Kidney (tissue), 14 donors: ENCODE results near the gene DDX51. TPM values are rescaled to one million over a fixed set of nuclear protein-coding genes. Genes with fewer than 3 reads are reported as not detected.

ENCODE experiments used
- DNase-seq, 5 donors: peaks; one replicate each; pipeline ENCODE4 v3.0.0-alpha.2; 2013 to 2020
- FAIRE-seq: peaks from 2 replicates; lab custom pipeline; 2012; peaks lifted over from hg19 to GRCh38; lab: Jason Lieb, UNC
- H3K27ac ChIP-seq, 2 donors: one replicate each; pipeline ENCODE4 v1.7.0; 2013; ENCODE audit warnings: low read depth in 2 of 2, low read length in 2 of 2, inconsistent platforms in 1 of 2
- H3K27me3 ChIP-seq: one replicate; pipeline ENCODE4 v1.7.1; 2013; ENCODE audit warnings: low read length, inconsistent platforms; ENCODE audit not compliant: control insufficient read depth, insufficient read depth
- H3K36me3 ChIP-seq, 3 donors: one replicate each; pipeline versions ENCODE4 v1.7.0 to v1.7.1; 2013; ENCODE audit warnings: low read length in 3 of 3, control low read depth in 1 of 3, inconsistent platforms in 1 of 3; ENCODE audit not compliant: insufficient read depth in 3 of 3, control insufficient read depth in 2 of 3
- H3K4me1 ChIP-seq, 3 donors: one replicate each; pipeline versions ENCODE4 v1.7.0 to v1.7.1; 2013; ENCODE audit warnings: low read length in 3 of 3, inconsistent platforms in 1 of 3, low read depth in 1 of 3; ENCODE audit not compliant: control insufficient read depth in 2 of 3, insufficient read depth in 2 of 3
- H3K4me3 ChIP-seq, 3 donors: one replicate each; pipeline versions ENCODE4 v1.7.0 to v1.8.1; 2013; ENCODE audit warnings: low read length in 3 of 3, control low read depth in 1 of 3, inconsistent platforms in 1 of 3
- H3K9ac ChIP-seq, 3 donors: one replicate each; pipeline versions ENCODE4 v1.7.0 to v1.7.1; 2013; ENCODE audit warnings: low read length in 3 of 3, control low read depth in 1 of 3, inconsistent platforms in 1 of 3
- H3K9me3 ChIP-seq, 3 donors: one replicate each; pipeline versions ENCODE4 v1.7.0 to v1.7.1; 2013; ENCODE audit warnings: low read length in 3 of 3, control low read depth in 1 of 3, inconsistent platforms in 1 of 3; ENCODE audit not compliant: control insufficient read depth in 2 of 3, insufficient read depth in 1 of 3
- CTCF ChIP-seq: IDR thresholded peaks from 3 replicates; pipeline ENCODE4 v1.5.1; 2012; ENCODE audit warnings: mild to moderate bottlenecking, moderate library complexity, borderline replicate concordance; ENCODE audit not compliant: insufficient read depth; ENCODE audit errors: extremely low read depth
- intact Hi-C: fragments of 100-400 bp; cut with DNase I; formaldehyde crosslinking; loops from one replicate; pipeline ENCODE4 v1.11.1; 2022
- polyA plus RNA-seq: library from polyadenylated mRNA; stranded (reverse); fragments of 350-450 nt; fragmentation: Illumina TruSeq; extraction: RNeasy Lipid Tissue Mini Kit (QIAGEN cat#74804); gene quantifications from one replicate; pipeline ENCODE4 v1.2.3, GENCODE V29; 2014; ENCODE audit warnings: low read depth, low replicate concordance; ENCODE audit not compliant: insufficient read depth
- total RNA-seq: library from RNA; stranded (reverse); fragmentation: NEBNext Ultra II Directional; extraction: Animal tissue kit (Norgen Biotek cat#: 25700); gene quantifications from one replicate; pipeline ENCODE4 v1.2.1, GENCODE V29; 2021
- donor health status: control.
- donor health status: control.
- donor health status: control.
- donor health status: control.
- donor health status: control.
- donor health status: DM: yes; HTN: yes; CAD: no.
- donor health status: Normal renal cell carcinoma (clear cell type).

Gene DDX51
- total and polyA plus RNA-seq, 2 donors from 2014 or later: 10.3 to 19.6 TPM

DNA sequence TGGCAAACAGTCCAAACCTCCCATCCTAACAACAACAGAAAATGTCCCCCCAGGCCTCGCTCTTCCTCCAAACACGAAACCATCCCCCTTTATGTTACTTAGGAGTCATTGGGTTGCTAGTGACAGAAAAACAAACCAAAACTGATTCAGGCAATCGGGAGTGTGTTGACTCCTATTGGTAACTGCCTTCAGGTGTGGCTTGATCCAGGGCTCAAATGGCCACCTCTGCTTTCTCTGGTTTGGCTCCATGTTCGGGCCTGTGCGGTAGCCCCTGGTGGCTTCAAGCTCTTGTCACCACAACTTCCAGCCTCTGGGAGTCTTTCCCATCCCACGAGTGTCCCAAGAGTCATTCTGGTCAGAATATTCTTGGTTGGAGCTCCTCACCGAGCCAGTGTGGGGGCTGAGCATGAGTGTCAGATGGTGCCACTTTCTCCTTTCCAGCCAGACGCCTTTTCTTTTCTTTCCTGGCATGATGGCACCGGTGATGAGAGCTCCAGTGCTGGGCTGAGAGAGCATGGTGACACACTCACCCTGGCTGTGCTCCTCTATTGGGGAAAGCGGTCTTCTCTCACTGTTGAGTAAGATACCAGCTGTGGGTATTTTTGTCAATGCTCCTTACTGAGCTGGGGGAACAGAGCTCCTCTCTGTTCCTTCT is 38.7 kb upstream of the DDX51 start:
- DNase-seq (peak in 1 of 5 donors; percentile 11), FAIRE-seq (no peak)
- TF ChIP-seq CTCF: no peak
- intact Hi-C loops: no loop called here
- Histone ChIP-seq H3K4me3 (no peak overlapping the region), H3K4me1 (peaks cover 0 to 2% (median 0%) of the 10 kb centered on the region in 3 donors), H3K27me3 (peaks cover 3% of the 10 kb centered on the region), H3K36me3 (no peaks in the 10 kb centered on the region), H3K27ac (no peak overlapping the region), H3K9me3 (peaks cover 0 to 4% (median 0%) of the 10 kb centered on the region in 3 donors), H3K9ac (no peak overlapping the region)

- H3K9ac ChIP-seq: no peak overlapping the region
- H3K4me3 ChIP-seq: no peak overlapping the region
- H3K9me3 ChIP-seq: peaks cover 0 to 4% (median 0%) of the 10 kb centered on the region in 3 donors
- TF ChIP-seq CTCF: no peak
- H3K27me3 ChIP-seq: peaks cover 3% of the 10 kb centered on the region
- H3K36me3 ChIP-seq: no peaks in the 10 kb centered on the region
- peaks cover 0 to 2% (median 0%) of the 10 kb centered on the region in 3 donors for H3K4me1 ChIP-seq
- DNase-seq: peak in 1 of 5 donors; percentile 45
- no peak overlapping the region for H3K27ac ChIP-seq
- FAIRE-seq: no peak
- intact Hi-C loops: no loop called here
Measured at GRCh38 chr12:132182206-132182710, 38.1 kb upstream of the DDX51 start.

GRCh38 chr12:132181570-132182200 is 37.6 kb upstream of the DDX51 start:
- FAIRE-seq (no peak), DNase-seq (peak in 1 of 5 donors; percentile 61)
- Histone ChIP-seq H3K27me3 (peaks cover 3% of the 10 kb centered on the region), H3K4me3 (no peak overlapping the region), H3K4me1 (peaks cover 0 to 2% (median 0%) of the 10 kb centered on the region in 3 donors), H3K9me3 (peaks cover 0 to 4% (median 0%) of the 10 kb centered on the region in 3 donors), H3K36me3 (no peaks in the 10 kb centered on the region), H3K27ac (no peak overlapping the region), H3K9ac (no peak overlapping the region)
- intact Hi-C loops: no loop called here
- no peak for TF ChIP-seq CTCF
